Measurements from ENCODE around the gene NEMP1.

GRCh38 chr12:57049119-57049446, 29.5 kb downstream of the NEMP1 start:
- TF ChIP-seq CTCF (IDR thresholded peaks at IDR 0.05) (no peak), POLR2A (IDR thresholded peaks at IDR 0.05) (no peak)

Data from right lobe of liver (tissue), 4 donors.